Posterior vena cava (tissue), 2 donors: ENCODE results near the gene MAST4. TPM values are rescaled to one million over a fixed set of nuclear protein-coding genes. Genes with fewer than 3 reads are reported as not detected.
"Not testable (repeated sequence)": the region's sequence is repeated elsewhere in the genome, so short reads cannot be mapped to it uniquely, and the experiment has no call there.

ENCODE experiments used
- DNase-seq: peaks from one replicate; pipeline ENCODE4 v3.0.0-alpha.2; 2020; ENCODE audit warnings: low spot score
- intact Hi-C, 2 donors: fragments of 100-400 bp; cut with DNase I; formaldehyde crosslinking; loops; one replicate each; pipeline versions ENCODE4 v1.14.1 to v1.14.2; 2022 to 2023
- total RNA-seq, 2 donors: library from RNA; stranded (reverse); fragmentation: NEBNext Ultra II Directional; extraction: Animal tissue kit (Norgen Biotek cat#: 25700); gene quantifications; one replicate each; pipeline ENCODE4 v1.2.1, GENCODE V29; 2021
- donor health status: DM: yes; HTN: yes; CAD: no.
- donor health status: DM: yes; HTN: yes; CAD: no.

The MAST4 gene
- total RNA-seq, 2 donors from 2014 or later, result 36.4 to 45.6 TPM

DNA sequence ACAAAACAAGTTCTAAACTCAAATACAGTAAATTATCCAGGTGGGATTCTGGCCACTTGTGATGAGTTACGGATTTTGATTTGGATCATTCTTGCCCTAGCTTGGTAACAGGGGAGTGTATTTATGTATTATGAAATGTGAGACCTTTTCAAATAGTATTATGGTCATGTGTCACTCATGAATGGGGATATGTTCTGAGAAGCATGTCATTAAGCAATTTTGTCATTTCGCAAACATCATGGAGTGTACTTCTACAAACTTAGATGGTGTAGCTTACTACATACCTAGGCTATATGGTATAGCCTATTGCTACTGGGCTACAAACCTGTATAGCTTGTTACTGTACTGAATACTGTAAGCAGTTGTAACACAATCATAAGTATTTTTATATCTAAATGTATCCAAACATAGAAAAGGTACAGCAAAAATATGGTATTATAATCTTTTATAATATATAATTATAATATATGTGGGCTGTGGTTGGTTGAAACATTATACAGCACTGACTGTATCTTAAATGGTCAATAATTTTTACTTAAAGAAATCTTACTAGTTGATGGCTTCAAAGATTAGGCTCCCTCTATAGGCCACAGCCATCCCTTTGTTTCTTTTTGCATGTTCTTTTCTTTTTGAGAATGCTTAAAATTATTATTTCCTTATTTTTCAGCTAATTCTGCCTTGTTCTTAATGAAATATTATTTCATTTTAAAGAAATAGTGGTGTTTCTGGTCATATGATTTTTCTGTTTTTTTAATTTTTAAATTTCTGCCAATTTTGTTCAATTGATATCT lies 128.4 kb downstream of the MAST4 start:
- intact Hi-C loops, result loop anchor here in 1 of 2 donors (5.0 kb wide), 1 partner anchor 618 kb away; no protein-coding TSS in a partner anchor
- DNase-seq, result no peak

DNA sequence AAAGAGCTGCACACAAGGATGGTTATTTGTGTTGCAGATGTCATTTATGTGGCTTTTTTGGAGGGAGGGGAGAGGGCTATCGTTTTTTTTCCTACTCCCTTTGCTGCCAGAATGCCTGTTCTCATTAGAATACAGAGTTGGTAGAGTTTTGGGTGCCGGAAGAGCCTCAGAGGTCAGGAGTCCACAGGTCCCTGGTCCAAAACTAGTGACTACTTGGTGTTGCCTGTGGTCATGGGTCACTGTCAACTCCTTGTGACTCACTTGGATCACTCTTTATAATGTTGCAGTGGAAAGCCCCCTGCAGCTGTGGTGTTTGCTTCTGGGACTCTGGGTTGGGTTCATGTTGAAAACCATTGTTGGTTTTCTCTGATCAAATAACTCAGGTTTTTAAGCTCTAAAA lies 131.4 kb downstream of the MAST4 start:
- intact Hi-C loops, result loop anchor here in 1 of 2 donors (5.0 kb wide), 1 partner anchor 615 kb away; no protein-coding TSS in a partner anchor

DNA sequence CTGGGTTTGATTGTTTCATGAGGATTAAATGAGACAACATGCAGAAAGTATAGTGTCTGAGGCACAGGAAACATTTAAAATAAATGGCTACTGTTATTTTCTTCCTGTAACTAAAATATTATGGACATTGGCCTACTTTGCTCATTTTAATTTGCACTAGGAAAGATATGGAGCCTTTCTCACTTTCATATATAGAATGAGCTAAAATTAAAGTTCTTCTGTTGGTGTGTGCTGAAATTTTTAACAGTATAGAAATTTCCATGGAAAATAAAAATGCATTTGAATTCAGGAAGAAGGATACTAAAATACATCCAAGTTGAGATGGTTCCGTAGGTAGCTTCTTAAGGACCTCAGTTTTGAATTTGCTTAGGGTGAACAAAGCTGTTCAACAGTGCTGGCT lies 131.9 kb downstream of the MAST4 start:
- intact Hi-C loops, result loop anchor here in 1 of 2 donors (5.0 kb wide), 1 partner anchor 614 kb away; no protein-coding TSS in a partner anchor
- no peak for DNase-seq

More for the DNA sequence above, 131.4 kb downstream of the MAST4 start:
- DNase-seq, result no peak

DNA sequence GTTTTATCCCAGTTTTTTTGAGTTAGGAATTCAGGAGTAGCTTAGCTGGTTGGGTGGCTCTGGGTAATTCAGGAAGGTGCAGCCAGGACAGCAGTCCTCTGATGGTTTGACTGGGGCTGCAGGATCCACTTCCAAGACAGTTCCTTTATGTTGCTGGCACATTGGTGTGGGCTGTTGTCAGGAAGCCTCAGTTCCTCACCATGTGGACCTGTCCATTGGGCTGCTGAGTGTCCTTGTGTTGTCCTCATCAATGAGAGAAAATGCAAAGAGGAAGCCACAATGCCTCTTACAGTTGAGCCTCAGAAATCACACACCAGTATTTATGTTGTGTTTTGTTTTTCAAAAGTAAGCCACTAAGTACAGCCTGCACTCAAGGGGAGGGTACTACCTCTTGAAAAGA lies 140.9 kb downstream of the MAST4 start:
- DNase-seq, result no peak
- intact Hi-C loops, result no loop called here

DNA sequence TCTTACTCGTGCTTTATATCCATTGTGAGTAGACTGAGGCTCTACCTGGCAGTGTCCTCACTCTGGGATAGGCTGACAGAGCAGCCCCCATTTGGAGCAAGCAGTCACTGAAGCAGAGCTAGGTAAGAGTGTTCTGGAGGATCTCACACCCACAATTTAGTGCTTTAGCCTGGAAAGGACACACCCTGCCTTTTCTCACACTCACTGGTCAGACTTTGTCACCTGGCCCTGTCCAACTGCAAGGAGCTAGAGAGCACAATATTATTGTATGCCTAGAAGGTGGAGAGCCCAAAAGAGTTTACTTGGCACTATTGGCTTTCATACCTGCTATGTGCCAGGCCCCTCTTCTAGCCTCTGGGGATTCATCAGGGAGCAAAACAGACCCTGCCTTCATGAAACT lies 141.9 kb downstream of the MAST4 start:
- intact Hi-C loops, result no loop called here
- no peak for DNase-seq

DNA sequence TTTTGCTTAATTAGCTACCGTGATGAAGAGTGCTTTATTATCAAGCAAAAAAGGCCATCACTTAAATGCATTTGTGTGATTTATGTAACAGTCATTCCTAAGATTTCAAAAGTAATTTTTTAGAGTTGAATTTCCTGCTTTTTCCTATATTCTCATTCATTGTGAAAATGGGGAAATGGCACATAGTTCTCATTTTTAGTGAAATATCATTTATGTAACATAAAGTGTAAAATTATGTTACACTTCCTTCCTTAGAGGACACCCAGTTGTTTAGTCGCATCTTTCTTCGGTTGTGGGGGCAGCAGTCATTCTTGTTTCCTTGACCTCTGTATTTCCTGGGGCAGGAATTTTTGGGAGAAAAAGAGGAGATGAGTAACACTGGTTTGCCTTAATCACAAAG lies 142.8 kb downstream of the MAST4 start:
- intact Hi-C loops, result no loop called here

DNA sequence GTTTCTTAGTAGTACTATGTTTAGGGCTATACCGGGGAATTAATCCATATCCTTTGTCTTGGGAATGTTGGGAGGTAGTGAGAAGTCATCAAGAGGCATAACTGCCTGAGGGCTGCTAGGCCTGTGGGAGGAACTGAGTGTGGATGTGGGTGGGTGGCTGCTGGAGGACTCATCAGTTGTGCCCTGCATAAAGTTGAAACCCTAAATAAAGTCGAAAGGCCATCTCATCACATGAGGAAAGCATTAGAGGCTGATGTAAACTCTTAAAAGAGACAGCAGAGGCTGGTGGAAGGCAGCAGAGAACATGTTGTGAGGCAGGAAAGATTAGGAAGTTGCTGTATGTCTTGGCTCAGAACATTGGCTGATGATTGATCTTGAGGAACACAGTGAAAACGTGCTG lies 143.8 kb downstream of the MAST4 start:
- DNase-seq, result no peak
- intact Hi-C loops, result no loop called here

More for the DNA sequence above, 142.8 kb downstream of the MAST4 start:
- no peak for DNase-seq

DNA sequence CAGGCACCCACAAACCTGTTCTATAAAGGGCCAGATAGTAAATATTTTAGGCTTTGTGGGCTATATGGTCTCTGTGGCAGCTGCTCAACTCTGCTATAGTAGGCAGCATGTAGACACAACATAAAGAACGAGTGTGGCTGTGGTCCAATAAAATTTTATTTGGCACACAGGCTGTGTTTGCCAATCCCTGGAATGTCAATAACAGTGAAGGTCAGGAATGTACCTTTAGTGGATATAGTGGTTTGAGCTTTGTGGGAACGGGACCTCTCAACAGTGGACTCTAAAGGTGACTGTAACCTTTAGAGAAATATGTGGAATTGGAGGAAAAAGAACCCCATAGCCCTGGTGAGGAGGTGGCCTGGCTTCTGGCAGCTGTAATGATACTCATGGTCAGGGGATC lies 145.2 kb downstream of the MAST4 start:
- DNase-seq, result no peak
- intact Hi-C loops, result no loop called here

DNA sequence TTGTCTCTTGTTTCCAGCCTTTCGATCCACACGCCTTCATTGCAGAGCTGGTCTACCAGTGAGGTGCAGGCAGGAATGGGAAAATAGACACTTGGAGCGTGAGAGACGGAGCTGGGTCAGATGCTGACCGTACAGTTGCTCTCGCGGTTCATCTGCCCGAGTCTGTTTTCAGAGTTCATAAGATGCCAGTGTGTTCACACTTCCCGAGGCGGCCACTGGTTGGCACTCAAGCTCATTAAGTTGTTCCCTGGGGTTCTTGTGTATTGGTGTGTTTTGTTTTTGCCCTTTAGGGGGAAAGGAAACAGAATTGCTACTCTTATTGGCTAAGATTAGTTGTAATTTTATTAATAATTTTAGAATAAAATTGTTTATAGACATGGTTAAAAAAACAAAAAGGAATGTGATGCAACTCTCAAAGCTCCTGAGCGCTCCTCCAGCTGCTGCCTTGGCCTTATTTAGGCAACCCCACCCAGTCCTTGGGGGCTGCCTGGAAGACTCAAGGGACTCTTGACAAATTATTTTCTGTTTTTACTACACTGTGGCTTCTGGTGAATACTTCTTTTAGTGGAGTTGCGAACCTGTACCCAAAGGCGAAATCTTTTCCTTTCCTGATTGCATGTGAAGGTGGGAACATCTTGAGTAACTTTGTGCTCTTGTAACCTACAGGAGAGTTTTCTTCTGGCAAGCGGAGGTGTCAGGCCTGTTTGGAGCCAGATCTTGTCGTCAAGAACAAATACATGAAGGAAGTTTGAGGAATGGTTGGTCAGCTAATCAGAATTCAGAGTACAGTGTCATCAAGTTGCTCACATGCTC lies 146.1 kb downstream of the MAST4 start:
- intact Hi-C loops, result no loop called here
- DNase-seq, result no peak

DNA sequence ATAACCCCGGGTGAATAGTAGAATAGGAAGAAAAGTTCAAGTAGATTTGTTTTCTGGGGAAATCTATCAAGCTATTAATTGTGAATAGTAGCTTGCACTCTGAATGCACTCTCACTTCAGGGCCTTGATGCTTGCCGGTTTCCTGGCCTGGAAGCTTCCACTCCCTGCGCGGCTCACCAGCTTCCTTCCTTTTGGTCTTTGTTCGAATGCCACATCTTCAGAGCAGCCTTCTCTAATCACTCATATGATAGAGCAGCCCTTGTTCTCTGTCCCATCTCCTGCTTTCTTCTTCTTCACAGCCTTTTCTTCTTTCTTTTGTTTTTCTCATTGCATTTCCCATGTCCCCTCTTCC lies 146.7 kb downstream of the MAST4 start:
- intact Hi-C loops, result no loop called here

DNA sequence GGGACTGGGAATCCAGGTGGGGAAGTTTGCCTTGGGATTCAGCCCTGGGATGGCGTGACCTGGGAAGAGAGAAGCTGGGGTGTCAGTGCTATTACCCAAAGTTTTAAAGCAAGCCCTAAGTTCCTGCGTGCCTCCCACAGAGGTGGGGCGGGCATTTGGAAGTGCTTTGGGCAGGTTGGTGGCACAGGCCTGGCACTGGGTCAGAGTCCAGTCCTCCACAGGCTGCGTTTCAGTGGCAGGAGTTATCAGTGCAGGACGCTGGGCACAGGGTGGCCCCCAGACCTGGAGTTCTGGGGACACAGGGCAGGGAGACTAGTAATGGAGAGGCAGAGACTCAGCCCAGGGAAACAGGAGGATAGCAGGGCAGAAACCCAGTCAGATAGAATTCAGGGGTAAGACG lies 147.2 kb downstream of the MAST4 start:
- DNase-seq, result no peak
- intact Hi-C loops, result no loop called here

More for the DNA sequence above, 146.7 kb downstream of the MAST4 start:
- DNase-seq, result no peak

DNA sequence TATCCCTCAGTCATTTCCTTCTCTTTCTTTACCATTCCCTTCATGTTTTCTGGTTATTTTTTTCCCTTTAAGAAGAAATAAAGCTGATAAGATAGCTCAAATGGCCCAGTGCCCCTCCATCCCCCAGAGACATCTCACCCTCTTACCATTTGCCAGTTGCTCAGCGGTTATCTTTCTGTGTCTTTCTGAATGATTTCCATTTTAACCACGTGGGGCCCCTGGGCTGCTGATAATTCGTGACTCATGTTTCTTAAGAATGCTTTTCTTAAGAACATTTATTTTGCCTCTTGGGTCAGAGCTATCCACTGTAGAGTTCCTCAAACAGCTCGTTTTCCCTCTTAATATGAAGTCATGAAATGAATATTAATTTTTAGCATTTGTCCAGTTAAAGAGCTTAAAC lies 147.8 kb downstream of the MAST4 start:
- DNase-seq, result peak; percentile 62
- intact Hi-C loops, result no loop called here

DNA sequence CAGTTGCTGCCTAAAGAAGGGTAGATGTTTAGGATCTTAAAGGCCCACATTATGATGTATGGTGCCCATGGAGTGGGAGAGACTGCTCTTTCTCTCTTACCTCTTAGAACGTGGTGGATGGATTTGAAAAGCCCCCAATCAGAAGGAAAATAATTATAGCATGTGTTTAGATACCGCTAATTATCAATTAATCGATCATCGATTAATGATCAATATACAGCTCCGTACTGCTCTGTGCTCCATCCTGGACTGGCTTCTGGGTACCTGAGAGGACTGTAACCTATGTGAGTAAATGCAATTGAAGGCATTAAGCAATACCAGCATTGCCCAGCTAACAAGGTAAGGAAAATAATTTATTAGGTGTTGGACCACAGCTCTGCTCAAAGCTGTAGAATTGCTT lies 149.1 kb downstream of the MAST4 start:
- intact Hi-C loops, result no loop called here

DNA sequence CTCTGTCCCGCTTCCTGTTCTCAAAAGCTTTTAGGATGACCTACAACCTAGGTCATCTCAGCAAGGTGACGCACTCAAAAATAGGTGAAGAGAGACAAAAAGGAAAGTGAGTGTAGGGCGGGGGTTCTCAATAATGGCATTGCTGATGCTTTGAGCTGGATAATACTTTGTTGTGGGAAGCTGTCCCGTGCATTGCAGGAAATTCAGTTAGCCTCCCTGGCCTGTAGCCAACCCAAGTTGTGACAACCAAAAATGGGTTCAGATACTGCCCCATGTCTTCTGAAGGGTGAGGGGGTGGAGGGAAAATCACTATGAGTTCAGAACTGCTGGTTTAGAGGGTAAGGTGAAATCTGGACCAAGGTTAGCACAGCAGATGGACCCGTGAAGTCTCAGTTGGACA lies 151.4 kb downstream of the MAST4 start:
- intact Hi-C loops, result no loop called here
- DNase-seq, result no peak

More for the DNA sequence above, 149.1 kb downstream of the MAST4 start:
- no peak for DNase-seq

DNA sequence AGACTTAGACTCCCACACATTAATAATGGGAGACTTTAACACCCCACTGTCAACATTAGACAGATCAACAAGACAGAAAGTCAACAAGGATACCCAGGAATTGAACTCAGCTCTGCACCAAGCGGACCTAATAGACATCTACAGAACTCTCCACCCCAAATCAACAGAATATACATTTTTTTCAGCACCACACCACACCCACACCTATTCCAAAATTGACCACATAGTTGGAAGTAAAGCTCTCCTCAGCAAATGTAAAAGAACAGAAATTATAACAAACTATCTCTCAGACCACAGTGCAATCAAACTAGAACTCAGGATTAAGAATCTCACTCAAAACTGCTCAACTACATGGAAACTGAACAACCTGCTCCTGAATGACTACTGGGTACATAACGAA lies 156.5 kb downstream of the MAST4 start:
- DNase-seq, intact Hi-C loops: not testable (repeated sequence)

DNA sequence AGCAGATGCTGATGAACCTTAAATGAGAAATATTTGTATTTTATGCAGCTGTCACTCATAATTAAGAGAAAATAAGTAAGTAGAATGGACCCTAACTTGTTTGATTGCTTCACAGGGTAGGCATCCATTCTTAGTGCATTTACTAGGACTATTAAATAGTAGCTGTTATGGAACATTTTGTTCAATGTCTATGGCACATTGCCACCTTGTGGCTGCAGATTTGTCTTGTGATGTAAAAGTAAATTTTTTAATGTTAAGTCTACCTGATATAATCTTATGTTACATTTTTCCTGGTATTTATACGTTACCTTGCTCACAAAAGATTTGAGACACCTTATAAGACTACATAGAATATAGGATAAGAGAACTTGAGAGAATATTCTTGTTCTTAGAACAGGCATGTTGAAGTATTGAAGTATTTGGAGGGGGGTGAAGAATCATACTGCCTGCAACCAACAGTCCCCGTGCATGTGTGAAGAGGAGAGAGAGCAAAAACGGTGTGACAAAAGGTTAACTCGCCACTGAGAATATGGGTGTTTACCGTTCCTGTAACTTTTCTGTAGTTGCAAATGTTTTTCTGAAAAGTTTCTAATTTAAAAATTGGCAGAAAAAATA lies 161.1 kb downstream of the MAST4 start:
- intact Hi-C loops, result loop anchor here (5.0 kb wide), 1 partner anchor 450 kb away; no protein-coding TSS in a partner anchor
- DNase-seq, result no peak

DNA sequence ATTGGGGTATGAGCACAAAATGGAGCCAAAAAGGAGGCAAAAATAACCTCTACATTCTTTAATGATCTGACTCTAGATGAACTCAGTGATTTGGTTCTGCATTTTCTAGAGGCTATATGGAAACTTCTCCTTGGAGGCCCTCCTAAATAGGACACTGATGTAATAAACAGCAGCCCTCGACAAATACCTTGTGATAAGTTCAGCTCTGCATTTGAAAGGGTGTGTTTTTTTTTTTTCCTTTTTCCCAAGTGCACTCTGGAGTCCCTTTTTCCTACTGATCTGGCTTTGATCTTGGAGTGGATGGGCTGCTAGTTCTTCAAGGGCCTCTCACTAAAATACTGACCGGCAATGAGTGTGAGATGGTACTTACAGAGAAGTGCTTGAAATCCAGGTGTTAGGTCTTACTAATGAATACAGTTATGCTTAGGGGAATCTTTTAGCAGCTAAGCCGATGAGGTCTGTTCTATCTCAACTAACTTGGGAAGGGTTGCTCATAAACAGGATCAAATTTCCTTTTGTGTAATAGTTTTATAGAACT lies 161.7 kb downstream of the MAST4 start:
- DNase-seq, result no peak
- intact Hi-C loops, result loop anchor here (5.0 kb wide), 1 partner anchor 451 kb away; no protein-coding TSS in a partner anchor

DNA sequence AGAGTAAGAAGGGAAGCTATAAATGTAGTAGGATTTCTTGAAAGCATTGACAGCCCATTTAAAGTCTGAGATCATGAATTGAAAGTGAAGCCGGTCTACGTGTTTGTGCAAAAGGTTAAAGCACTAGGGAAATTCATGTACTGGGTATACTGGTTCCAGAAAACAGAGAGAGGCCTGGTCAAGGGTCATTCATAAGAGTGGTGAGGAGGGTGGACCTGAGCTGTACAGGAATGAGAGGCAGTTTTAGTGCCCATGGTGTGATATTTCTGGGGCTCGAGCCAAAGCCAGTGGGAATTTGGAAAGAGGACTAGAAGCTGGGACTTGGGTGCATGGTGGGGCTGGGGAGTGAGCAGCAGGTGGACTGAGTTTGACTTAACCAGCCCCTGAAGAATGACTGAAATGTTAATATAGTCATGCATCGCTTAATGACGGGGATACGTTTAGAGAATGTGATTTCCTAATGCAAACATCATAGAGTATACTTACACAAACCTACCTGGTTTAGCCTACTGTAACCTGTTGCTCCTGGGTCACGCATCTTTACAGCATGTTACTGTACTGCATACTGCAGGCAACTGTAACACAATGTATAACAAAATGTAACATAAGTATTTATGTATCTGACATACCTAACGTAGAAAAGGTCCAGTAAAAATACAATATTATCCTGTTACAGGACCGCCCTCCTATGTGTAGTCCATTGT lies 173.0 kb downstream of the MAST4 start:
- no peak for DNase-seq
- intact Hi-C loops, result no loop called here
